ENCODE measurements around the gene UROD. TPM values are rescaled to one million over a fixed set of nuclear protein-coding genes. Genes with fewer than 3 reads are reported as not detected.

The UROD gene
- polyA plus RNA-seq, 1 donor from 2014 or later = 96.9 TPM

DNA sequence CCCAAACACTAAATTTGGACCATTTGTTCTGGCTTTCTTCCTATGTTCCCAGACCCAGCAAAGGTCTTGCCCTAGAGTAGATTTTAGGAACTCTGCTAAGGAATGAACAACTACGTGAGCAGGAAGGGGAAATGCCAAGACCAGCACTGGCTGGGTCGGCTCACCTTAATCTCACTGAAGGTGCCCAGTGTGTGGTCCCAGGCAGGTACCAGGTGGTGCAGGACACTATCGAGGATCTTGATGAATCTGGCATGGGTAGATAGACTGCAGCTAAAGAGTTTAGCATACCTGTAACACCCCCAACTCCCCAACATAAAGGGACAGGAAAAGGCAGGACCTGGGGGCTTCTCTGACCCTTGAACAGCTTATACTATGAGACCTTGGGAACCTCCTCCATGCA is 4.0 kb upstream of the UROD start:
- H3K4me3 ChIP-seq (ENCODE audit: low read length) = no peak overlapping the region

DNA sequence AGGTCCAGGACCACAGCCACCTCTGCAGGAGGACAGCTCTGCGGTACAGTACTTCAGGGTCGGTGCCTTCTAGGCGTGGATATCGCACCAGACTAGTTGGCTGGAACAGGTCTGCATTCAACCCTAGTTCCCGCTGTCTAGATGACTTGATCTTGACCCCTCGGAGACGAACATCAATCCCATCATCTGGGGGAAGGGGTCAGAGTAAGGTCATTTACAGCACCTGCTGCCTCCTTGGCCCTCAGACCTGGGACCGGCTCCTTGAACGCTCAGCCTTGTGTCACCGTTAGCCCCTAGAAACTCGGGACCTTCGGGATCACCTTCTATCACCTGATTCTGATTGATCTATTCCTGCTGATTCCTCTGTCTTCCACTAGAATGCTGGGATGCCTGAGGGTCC is 3.5 kb upstream of the UROD start:
- Histone ChIP-seq H4K20me1 (ENCODE audit: insufficient read depth) (no peaks in the 10 kb centered on the region), H3K9me2 (ENCODE audit: insufficient read depth, low read length) (no peaks in the 10 kb centered on the region), H3K36me3 (ENCODE audit: insufficient read depth, low read length) (peaks cover 5% of the 10 kb centered on the region), H3K4me2 (ENCODE audit: low read length) (no peak overlapping the region), H3K9me3 (ENCODE audit: low read length) (no peaks in the 10 kb centered on the region), H2AFZ (ENCODE audit: low read depth, low read length) (no peak overlapping the region), H3K27ac (ENCODE audit: low read length) (no peak overlapping the region), H3K4me3 (ENCODE audit: low read length) (no peak overlapping the region), H3K27me3 (ENCODE audit: insufficient read depth, low read depth, low read length) (no peaks in the 10 kb centered on the region), H3K9ac (ENCODE audit: low read length) (no peak overlapping the region), H3K79me2 (replicated peaks; ENCODE audit: insufficient read depth, low read length) (peaks cover 8% of the 10 kb centered on the region), H3F3A (ENCODE audit: insufficient read depth, low read length, poor library complexity, severe bottlenecking) (no peaks in the 10 kb centered on the region)
- TF ChIP-seq, protein P1, sequence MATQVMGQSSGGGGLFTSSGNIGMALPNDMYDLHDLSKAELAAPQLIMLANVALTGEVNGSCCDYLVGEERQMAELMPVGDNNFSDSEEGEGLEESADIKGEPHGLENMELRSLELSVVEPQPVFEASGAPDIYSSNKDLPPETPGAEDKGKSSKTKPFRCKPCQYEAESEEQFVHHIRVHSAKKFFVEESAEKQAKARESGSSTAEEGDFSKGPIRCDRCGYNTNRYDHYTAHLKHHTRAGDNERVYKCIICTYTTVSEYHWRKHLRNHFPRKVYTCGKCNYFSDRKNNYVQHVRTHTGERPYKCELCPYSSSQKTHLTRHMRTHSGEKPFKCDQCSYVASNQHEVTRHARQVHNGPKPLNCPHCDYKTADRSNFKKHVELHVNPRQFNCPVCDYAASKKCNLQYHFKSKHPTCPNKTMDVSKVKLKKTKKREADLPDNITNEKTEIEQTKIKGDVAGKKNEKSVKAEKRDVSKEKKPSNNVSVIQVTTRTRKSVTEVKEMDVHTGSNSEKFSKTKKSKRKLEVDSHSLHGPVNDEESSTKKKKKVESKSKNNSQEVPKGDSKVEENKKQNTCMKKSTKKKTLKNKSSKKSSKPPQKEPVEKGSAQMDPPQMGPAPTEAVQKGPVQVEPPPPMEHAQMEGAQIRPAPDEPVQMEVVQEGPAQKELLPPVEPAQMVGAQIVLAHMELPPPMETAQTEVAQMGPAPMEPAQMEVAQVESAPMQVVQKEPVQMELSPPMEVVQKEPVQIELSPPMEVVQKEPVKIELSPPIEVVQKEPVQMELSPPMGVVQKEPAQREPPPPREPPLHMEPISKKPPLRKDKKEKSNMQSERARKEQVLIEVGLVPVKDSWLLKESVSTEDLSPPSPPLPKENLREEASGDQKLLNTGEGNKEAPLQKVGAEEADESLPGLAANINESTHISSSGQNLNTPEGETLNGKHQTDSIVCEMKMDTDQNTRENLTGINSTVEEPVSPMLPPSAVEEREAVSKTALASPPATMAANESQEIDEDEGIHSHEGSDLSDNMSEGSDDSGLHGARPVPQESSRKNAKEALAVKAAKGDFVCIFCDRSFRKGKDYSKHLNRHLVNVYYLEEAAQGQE (IDR thresholded peaks at IDR 0.05; ENCODE audit: borderline replicate concordance) = no peak

More for the DNA sequence above, 4.0 kb upstream of the UROD start:
- H3K9ac ChIP-seq (ENCODE audit: low read length) = no peak overlapping the region
- no peak overlapping the region for H2AFZ ChIP-seq (ENCODE audit: low read depth, low read length)
- H3K36me3 ChIP-seq (ENCODE audit: insufficient read depth, low read length) = peaks cover 5% of the 10 kb centered on the region
- no peaks in the 10 kb centered on the region for H3K9me3 ChIP-seq (ENCODE audit: low read length)
- no peaks in the 10 kb centered on the region for H3K27me3 ChIP-seq (ENCODE audit: insufficient read depth, low read depth, low read length)
- H4K20me1 ChIP-seq (ENCODE audit: insufficient read depth) = no peaks in the 10 kb centered on the region
- no peak overlapping the region for H3K4me2 ChIP-seq (ENCODE audit: low read length)
- H3K9me2 ChIP-seq (ENCODE audit: insufficient read depth, low read length) = no peaks in the 10 kb centered on the region
- no peak overlapping the region for H3K27ac ChIP-seq (ENCODE audit: low read length)
- no peaks in the 10 kb centered on the region for H3F3A ChIP-seq (ENCODE audit: insufficient read depth, low read length, poor library complexity, severe bottlenecking)
- peaks cover 8% of the 10 kb centered on the region for H3K79me2 ChIP-seq (replicated peaks; ENCODE audit: insufficient read depth, low read length)
- TF ChIP-seq, protein P1 (IDR thresholded peaks at IDR 0.05; ENCODE audit: borderline replicate concordance) = no peak
- TF ChIP-seq, protein P2, sequence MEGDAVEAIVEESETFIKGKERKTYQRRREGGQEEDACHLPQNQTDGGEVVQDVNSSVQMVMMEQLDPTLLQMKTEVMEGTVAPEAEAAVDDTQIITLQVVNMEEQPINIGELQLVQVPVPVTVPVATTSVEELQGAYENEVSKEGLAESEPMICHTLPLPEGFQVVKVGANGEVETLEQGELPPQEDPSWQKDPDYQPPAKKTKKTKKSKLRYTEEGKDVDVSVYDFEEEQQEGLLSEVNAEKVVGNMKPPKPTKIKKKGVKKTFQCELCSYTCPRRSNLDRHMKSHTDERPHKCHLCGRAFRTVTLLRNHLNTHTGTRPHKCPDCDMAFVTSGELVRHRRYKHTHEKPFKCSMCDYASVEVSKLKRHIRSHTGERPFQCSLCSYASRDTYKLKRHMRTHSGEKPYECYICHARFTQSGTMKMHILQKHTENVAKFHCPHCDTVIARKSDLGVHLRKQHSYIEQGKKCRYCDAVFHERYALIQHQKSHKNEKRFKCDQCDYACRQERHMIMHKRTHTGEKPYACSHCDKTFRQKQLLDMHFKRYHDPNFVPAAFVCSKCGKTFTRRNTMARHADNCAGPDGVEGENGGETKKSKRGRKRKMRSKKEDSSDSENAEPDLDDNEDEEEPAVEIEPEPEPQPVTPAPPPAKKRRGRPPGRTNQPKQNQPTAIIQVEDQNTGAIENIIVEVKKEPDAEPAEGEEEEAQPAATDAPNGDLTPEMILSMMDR (IDR thresholded peaks at IDR 0.05; ENCODE audit: poor library complexity, severe bottlenecking) = no peak
- no peak for TF ChIP-seq EZH2 (IDR thresholded peaks at IDR 0.05; ENCODE audit: borderline replicate concordance, insufficient read depth, low read length, poor library complexity, severe bottlenecking)
- TF ChIP-seq MXI1 (conservative IDR thresholded peaks at IDR 0.05; ENCODE audit: poor library complexity, severe bottlenecking) = no peak
- no peak for TF ChIP-seq RAD21 (conservative IDR thresholded peaks at IDR 0.05)
- no peak for TF ChIP-seq POLR2AphosphoS5 (IDR thresholded peaks at IDR 0.05)
- TF ChIP-seq EP300 (conservative IDR thresholded peaks at IDR 0.05; ENCODE audit: poor library complexity, severe bottlenecking) = no peak
- no peak for TF ChIP-seq TAF1 (IDR thresholded peaks at IDR 0.05; ENCODE audit: low read depth)
- TF ChIP-seq SMC3 (conservative IDR thresholded peaks at IDR 0.05; ENCODE audit: poor library complexity) = no peak

Measured in neural cell (in vitro differentiated cells).